ENCODE data around the gene SPRYD4.

- no peak for TF ChIP-seq CTCF (conservative IDR thresholded peaks at IDR 0.05; ENCODE audit: low read depth, low read length)
- TF ChIP-seq RCOR1 (IDR thresholded peaks at IDR 0.05; ENCODE audit: insufficient replicate concordance, low read length), result no peak
- TF ChIP-seq FOS (IDR thresholded peaks at IDR 0.05; ENCODE audit: low read depth, low read length), result no peak
- TF ChIP-seq BHLHE40 (IDR thresholded peaks at IDR 0.05; ENCODE audit: low read depth, low read length), result no peak
- no peak for TF ChIP-seq MAZ (IDR thresholded peaks at IDR 0.05; ENCODE audit: borderline replicate concordance, low read depth, low read length)
These were observed 33.5 kb upstream of the SPRYD4 start for GRCh38 chr12:56434828-56435227.
